Activated CD4-positive, alpha-beta T cell treated with anti-CD3 and anti-CD28 coated beads, Interleukin-2, amount 10 ng/mL, durations not matched to agents 24 days and 14 days (primary cell): ENCODE results near the gene ATP1B1. TPM values are rescaled to one million over a fixed set of nuclear protein-coding genes. Genes with fewer than 3 reads are reported as not detected.

Experiments
- DNase-seq: peaks from one replicate; pipeline ENCODE4 v3.0.0; 2022
- H3K27ac Mint-ChIP-seq: one replicate; pipeline ENCODE4 v1.8.0; 2022; ENCODE audit warnings: mild to moderate bottlenecking, mixed read lengths
- H3K27me3 Mint-ChIP-seq: one replicate; pipeline ENCODE4 v1.8.0; 2022; ENCODE audit warnings: mixed read lengths
- H3K36me3 Mint-ChIP-seq: one replicate; pipeline ENCODE4 v1.8.0; 2022; ENCODE audit warnings: low read depth, mild to moderate bottlenecking, mixed read lengths
- H3K4me1 Mint-ChIP-seq: one replicate; pipeline ENCODE4 v1.8.0; 2021; ENCODE audit warnings: mixed read lengths
- H3K4me3 Mint-ChIP-seq: one replicate; pipeline ENCODE4 v1.8.0; 2022; ENCODE audit warnings: mild to moderate bottlenecking, moderate library complexity, mixed read lengths
- H3K9me3 Mint-ChIP-seq: one replicate; pipeline ENCODE4 v1.8.0; 2021; ENCODE audit warnings: mixed read lengths
- intact Hi-C: fragments of 100-400 bp; cut with micrococcal nuclease; formaldehyde crosslinking; loops from one replicate; pipeline ENCODE4 v1.15.1; 2023
- total RNA-seq: library from RNA; stranded (reverse); gene quantifications from 2 replicates; pipeline ENCODE4 v1.2.3, GENCODE V29; 2022

The ATP1B1 gene
- total RNA-seq, 1 donor from 2014 or later = 12.5 TPM

DNA sequence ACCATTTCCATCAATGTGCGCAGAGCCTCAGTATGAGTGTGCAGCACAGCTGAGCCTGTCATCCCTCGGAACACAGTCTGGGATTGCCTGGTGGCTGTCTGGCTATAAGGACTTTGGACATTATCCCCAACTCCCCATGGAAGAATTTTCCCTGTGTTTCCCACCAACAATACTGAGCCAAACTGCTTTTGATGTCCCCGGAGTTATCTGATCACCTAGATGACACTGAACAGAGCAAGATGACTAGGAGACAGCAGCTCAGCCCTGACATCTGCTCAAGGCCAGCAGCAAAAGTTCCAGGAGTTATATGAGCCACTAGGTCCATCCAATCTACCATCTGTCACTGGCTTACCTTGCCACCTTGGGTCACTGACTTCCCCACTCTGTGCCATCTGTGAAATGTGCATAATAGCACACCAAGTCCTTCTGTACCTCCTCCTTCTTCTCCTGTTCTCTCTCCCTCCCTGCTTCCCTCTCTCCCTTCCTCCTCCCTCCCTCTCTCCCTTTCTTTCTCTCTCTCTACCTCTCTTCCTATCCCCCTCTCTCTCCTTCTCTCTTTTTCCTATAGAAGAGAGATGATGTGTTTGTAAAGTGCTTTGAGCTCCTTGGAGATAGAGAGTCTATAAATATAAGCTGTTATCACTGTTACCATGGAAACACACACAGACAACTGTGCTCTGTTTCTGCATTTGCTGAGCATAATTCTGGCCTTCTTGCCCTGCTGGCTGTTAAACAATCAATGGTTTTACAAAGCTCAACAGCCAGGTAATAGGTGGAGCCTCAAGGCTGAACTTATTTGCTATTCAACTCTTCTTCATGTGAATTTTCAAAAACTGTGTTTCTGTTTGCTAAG lies 19.7 kb upstream of the ATP1B1 start:
- DNase-seq = no peak
- peaks cover 6% of the 10 kb centered on the region for H3K9me3 Mint-ChIP-seq

DNA sequence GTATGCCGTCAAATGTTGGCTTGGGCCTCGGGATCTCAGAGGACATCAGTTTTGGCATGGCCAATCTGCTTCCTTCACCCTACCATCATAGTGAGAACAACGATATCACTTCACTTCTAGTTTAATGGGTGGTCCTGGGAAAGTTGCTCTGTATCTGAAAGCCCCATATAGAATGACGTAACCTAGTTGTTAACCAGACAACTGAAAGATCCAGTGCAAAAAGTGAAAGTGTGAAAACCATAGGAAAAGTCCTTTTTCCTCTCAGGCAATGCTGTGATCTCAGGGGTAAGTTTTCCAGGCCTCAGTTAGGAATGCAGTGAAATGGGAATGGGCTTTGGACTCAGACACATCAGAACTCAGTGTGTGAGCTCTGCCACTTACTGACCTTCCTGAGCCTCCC lies 18.6 kb upstream of the ATP1B1 start:
- intact Hi-C loops = no loop called here
- no peak overlapping the region for H3K27ac Mint-ChIP-seq

More for the DNA sequence above, 19.7 kb upstream of the ATP1B1 start:
- Mint-ChIP-seq H3K27ac (no peak overlapping the region), H3K4me1 (peaks cover 9% of the 10 kb centered on the region), H3K27me3 (peaks cover 8% of the 10 kb centered on the region), H3K4me3 (no peak overlapping the region), H3K36me3 (no peaks in the 10 kb centered on the region)
- intact Hi-C loops = no loop called here

GRCh38 chr1:169089776-169090175 lies 16.7 kb upstream of the ATP1B1 start:
- intact Hi-C loops = loop anchor here (1.0 to 5.0 kb wide), 4 partner anchors 15 to 258 kb away; no protein-coding TSS in a partner anchor

More for the DNA sequence above, 18.6 kb upstream of the ATP1B1 start:
- Mint-ChIP-seq H3K4me3 (no peak overlapping the region), H3K27me3 (peaks cover 8% of the 10 kb centered on the region), H3K36me3 (no peaks in the 10 kb centered on the region), H3K9me3 (peaks cover 6% of the 10 kb centered on the region), H3K4me1 (peaks cover 9% of the 10 kb centered on the region)
- no peak for DNase-seq

GRCh38 chr1:169090308-169090899 lies 16.1 kb upstream of the ATP1B1 start:
- no peak overlapping the region for H3K4me3 Mint-ChIP-seq
- H3K4me1 Mint-ChIP-seq = peaks cover 9% of the 10 kb centered on the region
- DNase-seq = no peak
- peaks cover 6% of the 10 kb centered on the region for H3K27me3 Mint-ChIP-seq
- peak overlapping the region; percentile 26 for H3K27ac Mint-ChIP-seq
- intact Hi-C loops = loop anchor here (1.0 to 5.0 kb wide), 4 partner anchors 14 to 257 kb away; no protein-coding TSS in a partner anchor
- no peaks in the 10 kb centered on the region for H3K9me3 Mint-ChIP-seq
- no peaks in the 10 kb centered on the region for H3K36me3 Mint-ChIP-seq

More at GRCh38 chr1:169089776-169090175, 16.7 kb upstream of the ATP1B1 start:
- H3K27ac Mint-ChIP-seq = no peak overlapping the region
- no peak overlapping the region for H3K4me3 Mint-ChIP-seq
- peaks cover 6% of the 10 kb centered on the region for H3K27me3 Mint-ChIP-seq
- H3K9me3 Mint-ChIP-seq = no peaks in the 10 kb centered on the region
- H3K36me3 Mint-ChIP-seq = no peaks in the 10 kb centered on the region
- H3K4me1 Mint-ChIP-seq = peaks cover 9% of the 10 kb centered on the region
- no peak for DNase-seq

- Mint-ChIP-seq H3K27ac (no peak overlapping the region), H3K9me3 (peaks cover 5% of the 10 kb centered on the region), H3K4me3 (no peak overlapping the region), H3K36me3 (no peaks in the 10 kb centered on the region), H3K4me1 (peaks cover 9% of the 10 kb centered on the region), H3K27me3 (peaks cover 7% of the 10 kb centered on the region)
- DNase-seq = no peak
- intact Hi-C loops = loop anchor here (1.0 to 5.0 kb wide), 4 partner anchors 14 to 256 kb away; no protein-coding TSS in a partner anchor
These were observed 15.6 kb upstream of the ATP1B1 start for GRCh38 chr1:169090900-169091311.

GRCh38 chr1:169091480-169091941 lies 15.0 kb upstream of the ATP1B1 start:
- intact Hi-C loops = loop anchor here (2.0 to 5.0 kb wide), 3 partner anchors 13 to 256 kb away; no protein-coding TSS in a partner anchor

DNA sequence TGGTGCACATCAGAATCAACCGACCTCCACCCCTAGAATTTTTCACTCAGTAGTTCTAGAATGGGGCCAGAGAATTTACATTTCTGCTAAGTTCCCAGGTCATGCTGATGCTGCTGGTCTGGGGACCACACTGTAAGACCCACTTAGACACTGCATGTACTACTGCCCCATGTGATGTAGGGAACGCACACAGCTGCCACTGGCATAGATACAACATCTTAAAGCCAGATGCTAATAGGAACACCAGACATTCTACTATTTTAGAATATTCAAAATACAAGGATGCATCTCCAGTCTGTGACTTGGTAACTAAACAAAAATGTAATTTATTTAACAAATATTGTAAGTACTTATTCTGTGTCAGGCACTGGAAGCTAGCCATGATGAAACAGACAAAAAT lies 14.1 kb upstream of the ATP1B1 start:
- Mint-ChIP-seq H3K4me1 (peaks cover 9% of the 10 kb centered on the region), H3K36me3 (no peaks in the 10 kb centered on the region), H3K9me3 (peaks cover 11% of the 10 kb centered on the region), H3K27me3 (peaks cover 9% of the 10 kb centered on the region), H3K27ac (no peak overlapping the region), H3K4me3 (no peak overlapping the region)
- DNase-seq = no peak
- intact Hi-C loops = loop anchor here (5.0 kb wide), 2 partner anchors 45 to 255 kb away; no protein-coding TSS in a partner anchor

More at GRCh38 chr1:169091480-169091941, 15.0 kb upstream of the ATP1B1 start:
- Mint-ChIP-seq H3K4me1 (peaks cover 9% of the 10 kb centered on the region), H3K9me3 (peaks cover 5% of the 10 kb centered on the region), H3K27me3 (peaks cover 7% of the 10 kb centered on the region), H3K36me3 (no peaks in the 10 kb centered on the region), H3K4me3 (no peak overlapping the region), H3K27ac (no peak overlapping the region)
- no peak for DNase-seq

- H3K27ac Mint-ChIP-seq = no peak overlapping the region
- DNase-seq = no peak
- peaks cover 9% of the 10 kb centered on the region for H3K27me3 Mint-ChIP-seq
- peaks cover 11% of the 10 kb centered on the region for H3K9me3 Mint-ChIP-seq
- peaks cover 5% of the 10 kb centered on the region for H3K4me1 Mint-ChIP-seq
- H3K4me3 Mint-ChIP-seq = no peak overlapping the region
- intact Hi-C loops = loop anchor here (5.0 kb wide), 2 partner anchors 48 to 252 kb away; no protein-coding TSS in a partner anchor
- no peaks in the 10 kb centered on the region for H3K36me3 Mint-ChIP-seq
These were observed 11.5 kb upstream of the ATP1B1 start for GRCh38 chr1:169094897-169095569.

GRCh38 chr1:169098380-169098779 lies 8.1 kb upstream of the ATP1B1 start:
- Mint-ChIP-seq H3K36me3 (no peaks in the 10 kb centered on the region), H3K9me3 (peaks cover 11% of the 10 kb centered on the region), H3K4me1 (no peaks in the 10 kb centered on the region), H3K27ac (no peak overlapping the region), H3K4me3 (no peak overlapping the region), H3K27me3 (peaks cover 16% of the 10 kb centered on the region)
- intact Hi-C loops = no loop called here
- DNase-seq = no peak

DNA sequence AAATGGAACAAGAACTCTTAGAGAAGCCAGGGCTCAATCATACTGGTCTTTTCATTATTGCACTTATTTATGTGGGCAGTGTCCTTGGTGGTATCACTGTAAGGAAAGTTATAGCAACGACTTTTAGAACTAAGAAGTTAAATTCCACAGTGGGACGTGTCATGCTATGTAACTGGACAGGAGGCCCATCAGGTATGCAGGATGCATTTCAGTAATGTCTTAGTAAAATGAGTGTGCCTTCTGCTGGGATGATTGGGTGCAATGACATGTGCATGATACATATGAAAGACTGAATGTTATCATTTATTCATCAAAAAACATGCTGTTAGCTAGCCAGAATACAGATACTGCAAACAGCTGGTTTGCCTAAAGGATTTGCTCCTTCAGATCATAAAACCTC lies 6.9 kb upstream of the ATP1B1 start:
- DNase-seq = no peak
- Mint-ChIP-seq H3K4me3 (no peak overlapping the region), H3K27me3 (peaks cover 18% of the 10 kb centered on the region), H3K27ac (no peak overlapping the region), H3K36me3 (no peaks in the 10 kb centered on the region), H3K9me3 (peaks cover 11% of the 10 kb centered on the region), H3K4me1 (no peaks in the 10 kb centered on the region)
- intact Hi-C loops = no loop called here

- H3K27ac Mint-ChIP-seq = no peak overlapping the region
- no peaks in the 10 kb centered on the region for H3K36me3 Mint-ChIP-seq
- intact Hi-C loops = loop anchor here (10.0 kb wide), 1 partner anchor 595 kb away; no protein-coding TSS in a partner anchor
- H3K27me3 Mint-ChIP-seq = peaks cover 24% of the 10 kb centered on the region
- H3K4me3 Mint-ChIP-seq = no peak overlapping the region
- peaks cover 4% of the 10 kb centered on the region for H3K4me1 Mint-ChIP-seq
- no peak for DNase-seq
- H3K9me3 Mint-ChIP-seq = peaks cover 11% of the 10 kb centered on the region
These were observed 6.3 kb upstream of the ATP1B1 start for GRCh38 chr1:169100208-169100607.

DNA sequence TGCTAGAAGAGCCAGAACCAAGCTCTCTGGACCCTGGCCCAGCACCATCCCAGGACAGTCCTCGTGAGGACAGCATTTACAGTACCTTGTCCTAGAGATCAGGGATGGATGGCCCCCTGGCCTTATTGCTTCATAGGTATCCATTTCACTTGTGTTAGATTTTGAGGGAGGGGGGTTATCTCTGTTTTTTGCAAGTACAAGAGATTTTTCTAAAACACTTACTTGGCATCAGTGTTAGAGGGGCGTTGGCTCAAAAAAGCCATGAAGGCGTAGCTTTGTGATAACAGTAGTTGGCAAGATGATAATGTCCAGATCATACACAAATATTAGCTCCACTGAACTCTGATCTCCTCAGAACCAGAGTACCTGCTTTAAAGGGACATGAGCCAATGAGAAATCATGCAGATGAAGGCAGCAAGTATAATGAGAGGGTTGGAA lies 5.8 kb upstream of the ATP1B1 start:
- no peak overlapping the region for H3K27ac Mint-ChIP-seq
- intact Hi-C loops = loop anchor here (10.0 kb wide), 1 partner anchor 594 kb away; no protein-coding TSS in a partner anchor
- peaks cover 24% of the 10 kb centered on the region for H3K27me3 Mint-ChIP-seq
- peaks cover 9% of the 10 kb centered on the region for H3K9me3 Mint-ChIP-seq
- DNase-seq = no peak
- H3K4me3 Mint-ChIP-seq = no peak overlapping the region
- peaks cover 7% of the 10 kb centered on the region for H3K4me1 Mint-ChIP-seq
- H3K36me3 Mint-ChIP-seq = no peaks in the 10 kb centered on the region

DNA sequence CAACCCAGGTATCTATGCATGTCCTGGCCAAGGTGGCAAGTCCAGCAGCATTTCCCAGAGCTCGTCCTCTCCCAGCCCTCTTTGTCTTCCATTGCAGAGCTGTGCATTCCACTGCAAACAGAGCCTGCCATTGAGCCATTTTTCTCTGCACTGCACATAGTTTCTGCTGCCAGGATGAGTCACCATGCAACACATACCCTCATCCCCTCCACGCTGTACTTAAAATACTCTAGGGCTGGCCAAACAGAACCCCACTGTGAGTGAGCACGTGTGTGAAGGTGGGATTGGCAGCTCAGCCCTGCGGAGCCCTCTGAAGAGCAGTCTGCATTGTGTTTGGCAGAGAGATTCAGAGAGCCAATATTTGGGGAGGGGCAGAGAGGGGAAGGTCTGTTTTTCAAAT lies 3.9 kb upstream of the ATP1B1 start:
- no peak for DNase-seq
- intact Hi-C loops = loop anchor here (10.0 kb wide), 1 partner anchor 592 kb away; no protein-coding TSS in a partner anchor
- H3K9me3 Mint-ChIP-seq = no peaks in the 10 kb centered on the region
- H3K4me3 Mint-ChIP-seq = no peak overlapping the region
- H3K36me3 Mint-ChIP-seq = no peaks in the 10 kb centered on the region
- H3K27ac Mint-ChIP-seq = no peak overlapping the region
- H3K27me3 Mint-ChIP-seq = peaks cover 25% of the 10 kb centered on the region
- H3K4me1 Mint-ChIP-seq = peaks cover 13% of the 10 kb centered on the region
